ENCODE results near the gene BCKDHB. TPM values are rescaled to one million over a fixed set of nuclear protein-coding genes. Genes with fewer than 3 reads are reported as not detected.

Gene BCKDHB
- total and polyA plus RNA-seq, 10 donors, result 6.3 to 16.4 (median 11.0) TPM

DNA sequence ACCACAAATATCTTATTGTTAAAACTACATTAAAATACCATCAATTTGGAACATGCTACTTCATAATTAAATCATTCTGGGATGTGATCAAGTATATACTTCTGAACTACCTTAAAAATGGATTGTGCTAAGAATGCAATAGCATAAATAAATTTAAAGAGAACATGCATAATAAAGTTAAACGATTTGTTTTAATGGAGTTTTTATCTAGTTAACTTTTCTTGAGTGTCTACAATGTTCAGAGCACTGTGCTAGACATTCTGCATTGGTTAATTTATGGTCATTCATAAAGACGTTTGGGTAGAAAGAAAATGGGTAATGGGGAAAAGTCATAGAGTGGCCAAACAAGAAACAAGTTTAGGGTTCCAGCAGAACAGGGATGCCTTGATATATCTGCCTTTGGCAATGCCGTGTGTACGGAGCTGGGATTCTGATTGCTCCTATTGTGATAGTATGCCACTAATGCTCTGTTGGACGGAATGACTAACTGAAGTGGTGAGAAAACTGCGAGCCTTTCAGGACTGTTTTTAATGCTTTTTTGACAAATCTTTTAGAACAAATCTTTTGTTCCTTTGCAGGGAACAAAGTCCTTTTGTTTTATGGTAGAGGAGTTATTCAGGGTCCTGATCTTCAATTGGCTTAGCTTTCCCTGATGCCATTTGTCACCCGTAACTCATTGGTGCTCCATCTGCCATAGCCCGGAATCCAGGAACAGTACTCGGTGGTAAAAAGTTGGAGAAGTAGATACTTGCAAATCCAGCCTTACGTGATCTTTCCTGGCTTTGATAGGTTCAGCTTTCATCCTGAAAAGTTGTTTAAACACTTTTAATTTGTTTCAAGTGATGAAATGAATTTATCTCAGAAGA is 162.6 kb downstream of the BCKDHB start:
- Histone ChIP-seq H3K27me3 (replicated peaks in 1 of 7) (no peaks in the 10 kb centered on the region), H3K36me3 (no peaks in the 10 kb centered on the region), H3K27ac (no peak overlapping the region), H3K4me1 (no peaks in the 10 kb centered on the region), H3K9me3 (peaks cover 0 to 5% (median 2%) of the 10 kb centered on the region in 8 donors), H3K4me3 (no peak overlapping the region)
- TF ChIP-seq POLR2AphosphoS5 (IDR thresholded peaks at IDR 0.05) (no peak), POLR2A (IDR thresholded peaks at IDR 0.05) (no peak)
- TF ChIP-seq, protein P1, sequence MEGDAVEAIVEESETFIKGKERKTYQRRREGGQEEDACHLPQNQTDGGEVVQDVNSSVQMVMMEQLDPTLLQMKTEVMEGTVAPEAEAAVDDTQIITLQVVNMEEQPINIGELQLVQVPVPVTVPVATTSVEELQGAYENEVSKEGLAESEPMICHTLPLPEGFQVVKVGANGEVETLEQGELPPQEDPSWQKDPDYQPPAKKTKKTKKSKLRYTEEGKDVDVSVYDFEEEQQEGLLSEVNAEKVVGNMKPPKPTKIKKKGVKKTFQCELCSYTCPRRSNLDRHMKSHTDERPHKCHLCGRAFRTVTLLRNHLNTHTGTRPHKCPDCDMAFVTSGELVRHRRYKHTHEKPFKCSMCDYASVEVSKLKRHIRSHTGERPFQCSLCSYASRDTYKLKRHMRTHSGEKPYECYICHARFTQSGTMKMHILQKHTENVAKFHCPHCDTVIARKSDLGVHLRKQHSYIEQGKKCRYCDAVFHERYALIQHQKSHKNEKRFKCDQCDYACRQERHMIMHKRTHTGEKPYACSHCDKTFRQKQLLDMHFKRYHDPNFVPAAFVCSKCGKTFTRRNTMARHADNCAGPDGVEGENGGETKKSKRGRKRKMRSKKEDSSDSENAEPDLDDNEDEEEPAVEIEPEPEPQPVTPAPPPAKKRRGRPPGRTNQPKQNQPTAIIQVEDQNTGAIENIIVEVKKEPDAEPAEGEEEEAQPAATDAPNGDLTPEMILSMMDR (IDR thresholded peaks at IDR 0.05 in 8 of 11, conservative IDR thresholded peaks at IDR 0.05 in 3 of 11), result no peak
- WGBS, 5 donors, result 91 to 97% (median 95%) methylated on average over 10 of the region's 10 CpGs
- DNase-seq, result no peak
- intact Hi-C loops (cut with DNase I; ENCODE audit: low total_unique reads), result no loop called here

DNA sequence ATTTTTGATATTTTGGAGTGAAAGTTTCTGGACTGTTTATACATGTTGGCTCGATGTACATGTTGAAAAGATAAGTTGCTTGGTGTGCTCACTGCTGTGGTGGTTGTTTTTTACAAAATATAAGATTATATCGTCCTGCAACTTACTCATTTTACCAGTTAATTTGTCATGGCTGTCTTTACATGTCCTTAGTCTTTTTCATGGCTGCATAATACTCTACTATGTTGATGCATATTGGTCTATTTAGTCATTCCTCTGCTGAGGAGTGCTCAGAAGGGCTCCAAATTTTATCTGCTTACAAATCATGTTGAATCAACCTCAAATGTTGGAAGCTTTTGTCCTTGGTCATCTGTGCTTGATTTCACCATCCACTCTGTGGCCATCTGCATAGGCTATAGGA is 164.6 kb downstream of the BCKDHB start:
- Histone ChIP-seq H3K27me3 (replicated peaks in 1 of 7) (no peaks in the 10 kb centered on the region), H3K4me3 (no peak overlapping the region), H3K4me1 (no peaks in the 10 kb centered on the region), H3K27ac (no peak overlapping the region), H3K9me3 (peaks cover 0 to 5% (median 2%) of the 10 kb centered on the region in 8 donors), H3K36me3 (no peaks in the 10 kb centered on the region)
- intact Hi-C loops (cut with DNase I; ENCODE audit: low total_unique reads), result no loop called here
- TF ChIP-seq, protein P1 (IDR thresholded peaks at IDR 0.05 in 8 of 11, conservative IDR thresholded peaks at IDR 0.05 in 3 of 11), result no peak
- TF ChIP-seq POLR2A (IDR thresholded peaks at IDR 0.05) (no peak), POLR2AphosphoS5 (IDR thresholded peaks at IDR 0.05) (no peak)
- DNase-seq, result no peak
- WGBS, 5 donors, result 92 to 98% (median 95%) methylated on average over 2 of the region's 2 CpGs

- Histone ChIP-seq H3K9me3 (peaks cover 0 to 5% (median 2%) of the 10 kb centered on the region in 8 donors), H3K27ac (no peak overlapping the region), H3K4me1 (no peaks in the 10 kb centered on the region), H3K36me3 (no peaks in the 10 kb centered on the region), H3K4me3 (no peak overlapping the region), H3K27me3 (replicated peaks in 1 of 7) (no peaks in the 10 kb centered on the region)
- TF ChIP-seq POLR2AphosphoS5 (IDR thresholded peaks at IDR 0.05) (no peak), POLR2A (IDR thresholded peaks at IDR 0.05) (no peak)
- TF ChIP-seq, protein P1 (IDR thresholded peaks at IDR 0.05 in 8 of 11, conservative IDR thresholded peaks at IDR 0.05 in 3 of 11), result no peak
- intact Hi-C loops (cut with DNase I; ENCODE audit: low total_unique reads), result no loop called here
- DNase-seq, result no peak
- 86 to 99% (median 96%) methylated on average over 4 of the region's 4 CpGs for WGBS, 5 donors
Observed at GRCh38 chr6:80272988-80273387, 166.5 kb downstream of the BCKDHB start.

DNA sequence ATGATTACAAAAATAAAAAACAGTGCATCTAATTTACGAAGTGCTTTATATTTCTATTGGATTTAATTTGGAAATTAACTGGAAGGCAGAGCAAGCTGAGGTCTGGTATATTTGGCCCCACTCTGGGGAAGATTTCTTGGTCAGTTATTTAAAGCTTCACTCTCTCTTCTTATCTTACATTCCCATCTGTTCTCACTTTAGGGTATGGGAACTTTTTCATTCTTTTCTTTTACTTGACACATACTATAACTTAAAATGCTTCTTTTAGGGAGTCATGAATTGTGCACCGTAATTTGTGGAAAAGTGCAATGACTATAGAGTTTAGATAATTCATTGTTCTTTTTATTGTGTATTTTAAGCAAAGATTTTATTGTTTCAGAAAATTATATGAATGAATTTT is 170.4 kb downstream of the BCKDHB start:
- Histone ChIP-seq H3K27ac (no peak overlapping the region), H3K27me3 (replicated peaks in 1 of 7) (no peaks in the 10 kb centered on the region), H3K4me3 (no peak overlapping the region), H3K36me3 (no peaks in the 10 kb centered on the region), H3K9me3 (no peaks in the 10 kb centered on the region), H3K4me1 (no peaks in the 10 kb centered on the region)
- intact Hi-C loops (cut with DNase I; ENCODE audit: low total_unique reads), result no loop called here
- no peak for TF ChIP-seq POLR2AphosphoS5 (IDR thresholded peaks at IDR 0.05)
- TF ChIP-seq, protein P1 (IDR thresholded peaks at IDR 0.05 in 8 of 11, conservative IDR thresholded peaks at IDR 0.05 in 3 of 11), result no peak
- TF ChIP-seq POLR2A (IDR thresholded peaks at IDR 0.05), result no peak
- 91 to 97% (median 96%) methylated on average over 2 of the region's 2 CpGs for WGBS, 5 donors
- DNase-seq, result no peak
